ENCODE results near the gene APCDD1L.
"Not testable (repeated sequence)": the region's sequence is repeated elsewhere in the genome, so short reads cannot be mapped to it uniquely, and the experiment has no call there.

APCDD1L gene

GRCh38 chr20:58513580-58514285 is 1.5 kb downstream of the APCDD1L start:
- DNase-seq = no peak

- no peak for DNase-seq
Observed at GRCh38 chr20:58512808-58513552, 2.2 kb downstream of the APCDD1L start.

GRCh38 chr20:58511861-58512260 is 3.3 kb downstream of the APCDD1L start:
- DNase-seq = no peak

- no peak for DNase-seq
Observed at GRCh38 chr20:58511364-58511763, 3.8 kb downstream of the APCDD1L start.

GRCh38 chr20:58510921-58511320 is 4.3 kb downstream of the APCDD1L start:
- no peak for DNase-seq

GRCh38 chr20:58508762-58509395 is 6.3 kb downstream of the APCDD1L start:
- no peak for DNase-seq

GRCh38 chr20:58506999-58507398 is 8.2 kb downstream of the APCDD1L start:
- DNase-seq = not testable (repeated sequence)

- no peak for DNase-seq
Observed at GRCh38 chr20:58504566-58504965, 10.6 kb downstream of the APCDD1L start.

- DNase-seq = no peak
Observed at GRCh38 chr20:58503668-58504067, 11.5 kb downstream of the APCDD1L start.

GRCh38 chr20:58500256-58500655 is 14.9 kb downstream of the APCDD1L start:
- DNase-seq = no peak

- no peak for DNase-seq
Observed at GRCh38 chr20:58498470-58499068, 16.6 kb downstream of the APCDD1L start.

GRCh38 chr20:58497724-58498469 is 17.3 kb downstream of the APCDD1L start:
- DNase-seq = no peak

- no peak for DNase-seq
Observed at GRCh38 chr20:58497076-58497641, 18.0 kb downstream of the APCDD1L start.

- DNase-seq = no peak
Observed at GRCh38 chr20:58496429-58496769, 18.8 kb downstream of the APCDD1L start.

- no peak for DNase-seq
Observed at GRCh38 chr20:58495623-58496428, 19.4 kb downstream of the APCDD1L start.

GRCh38 chr20:58494923-58495622 is 20.1 kb downstream of the APCDD1L start:
- no peak for DNase-seq

- DNase-seq = no peak
Observed at GRCh38 chr20:58492795-58493524, 22.2 kb downstream of the APCDD1L start.

GRCh38 chr20:58492074-58492718 is 23.0 kb downstream of the APCDD1L start:
- no peak for DNase-seq

GRCh38 chr20:58486207-58486606 is 29.0 kb downstream of the APCDD1L start:
- DNase-seq = no peak

- no peak for DNase-seq
Observed at GRCh38 chr20:58485393-58485792, 29.8 kb downstream of the APCDD1L start.

All from activated CD4-positive, CD25-positive, alpha-beta regulatory T cell (primary cell).